Measurements from ENCODE around the gene STAT3.

Gene STAT3

GRCh38 chr17:42410319-42410685, 22.1 kb upstream of the STAT3 start:
- H3K4me3 ChIP-seq (ENCODE audit: low read depth, low read length), result no peak overlapping the region
- no peak for TF ChIP-seq CTCF (IDR thresholded peaks at IDR 0.05; ENCODE audit: low read depth, low read length)
- no peaks in the 10 kb centered on the region; the same call in 1 of the 2 replicates for H3K27me3 ChIP-seq
- DNase-seq, result no peak
- H3K9me3 ChIP-seq, result no peaks in the 10 kb centered on the region
- no peaks in the 10 kb centered on the region; the same call in 1 of the 2 replicates for H3K4me1 ChIP-seq
- H3K36me3 ChIP-seq, result no peaks in the 10 kb centered on the region

GRCh38 chr17:42409523-42410318, 21.5 kb upstream of the STAT3 start:
- Histone ChIP-seq H3K9me3 (no peaks in the 10 kb centered on the region), H3K4me1 (no peaks in the 10 kb centered on the region; the same call in 1 of the 2 replicates), H3K36me3 (no peaks in the 10 kb centered on the region), H3K4me3 (ENCODE audit: low read depth, low read length) (no peak overlapping the region), H3K27me3 (no peaks in the 10 kb centered on the region; the same call in 1 of the 2 replicates)
- no peak for TF ChIP-seq CTCF (IDR thresholded peaks at IDR 0.05; ENCODE audit: low read depth, low read length)
- no peak for DNase-seq

- Histone ChIP-seq H3K36me3 (no peaks in the 10 kb centered on the region), H3K4me3 (ENCODE audit: low read depth, low read length) (no peak overlapping the region), H3K9me3 (no peaks in the 10 kb centered on the region), H3K27me3 (no peaks in the 10 kb centered on the region; the same call in 1 of the 2 replicates), H3K4me1 (no peaks in the 10 kb centered on the region; the same call in 1 of the 2 replicates)
- TF ChIP-seq CTCF (IDR thresholded peaks at IDR 0.05; ENCODE audit: low read depth, low read length), result no peak
- no peak for DNase-seq
Measured at GRCh38 chr17:42408061-42408460, 19.8 kb upstream of the STAT3 start.

GRCh38 chr17:42407289-42407836, 19.1 kb upstream of the STAT3 start:
- Histone ChIP-seq H3K27me3 (no peaks in the 10 kb centered on the region; the same call in 1 of the 2 replicates), H3K4me1 (no peaks in the 10 kb centered on the region; the same call in 1 of the 2 replicates), H3K4me3 (ENCODE audit: low read depth, low read length) (no peak overlapping the region), H3K36me3 (no peaks in the 10 kb centered on the region), H3K9me3 (no peaks in the 10 kb centered on the region)
- no peak for TF ChIP-seq CTCF (IDR thresholded peaks at IDR 0.05; ENCODE audit: low read depth, low read length)
- DNase-seq, result peak; percentile 67

GRCh38 chr17:42406615-42407288, 18.5 kb upstream of the STAT3 start:
- Histone ChIP-seq H3K4me3 (ENCODE audit: low read depth, low read length) (no peak overlapping the region), H3K36me3 (no peaks in the 10 kb centered on the region), H3K27me3 (no peaks in the 10 kb centered on the region; the same call in 1 of the 2 replicates), H3K4me1 (no peaks in the 10 kb centered on the region; the same call in 1 of the 2 replicates), H3K9me3 (no peaks in the 10 kb centered on the region)
- TF ChIP-seq CTCF (IDR thresholded peaks at IDR 0.05; ENCODE audit: low read depth, low read length), result no peak
- DNase-seq, result no peak

Data from BE2C (cell line).